GM12872 (cell line): ENCODE data around the gene KCNQ1.

Experiments
- CTCF ChIP-seq: IDR thresholded peaks from 3 replicates; pipeline ENCODE4 v1.5.1; 2011; ENCODE audit warnings: low read depth, mild to moderate bottlenecking, low read length, moderate library complexity; ENCODE audit not compliant: insufficient read depth

Gene KCNQ1

GRCh38 chr11:2781408-2782274, 336.8 kb downstream of the KCNQ1 start:
- no peak for TF ChIP-seq CTCF

DNA sequence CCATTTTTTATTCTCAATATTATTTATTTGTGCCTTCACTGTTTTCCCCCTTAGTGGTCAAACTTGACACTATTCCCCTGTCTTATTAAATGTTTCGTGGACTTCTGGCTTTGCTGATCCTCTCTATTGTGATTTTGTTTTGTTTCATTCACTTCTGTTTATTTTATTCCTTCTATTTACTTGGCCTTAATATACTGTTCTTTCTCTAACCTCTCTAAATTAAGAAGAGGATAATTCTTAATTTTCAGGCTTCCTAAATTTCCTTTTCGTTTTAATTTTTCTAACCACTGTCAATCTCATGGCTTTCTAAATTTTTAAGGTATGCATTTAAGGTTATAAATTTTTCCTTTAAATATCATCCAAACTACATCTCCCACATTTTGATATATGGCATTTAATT, 338.0 kb downstream of the KCNQ1 start:
- TF ChIP-seq CTCF = no peak

GRCh38 chr11:2783536-2784082, 338.8 kb downstream of the KCNQ1 start:
- TF ChIP-seq CTCF = no peak

- TF ChIP-seq CTCF = no peak
Measured at GRCh38 chr11:2787816-2788167, 343.0 kb downstream of the KCNQ1 start.

- no peak for TF ChIP-seq CTCF
Measured at GRCh38 chr11:2788168-2789071, 343.6 kb downstream of the KCNQ1 start.

GRCh38 chr11:2789331-2789730, 344.5 kb downstream of the KCNQ1 start:
- no peak for TF ChIP-seq CTCF
